HG02884 (cell line): ENCODE data around the gene NOX5.

Source experiments
- ATAC-seq: cut with Tn5 transposase; IDR thresholded peaks from one replicate; pipeline ENCODE4 v1.9.1; 2021; ENCODE audit warnings: mild to moderate bottlenecking, moderate library complexity; ENCODE audit not compliant: unreplicated experiment

NOX5 gene

GRCh38 chr15:68990231-68990991 lies 24.1 kb upstream of the NOX5 start:
- no peak for ATAC-seq

DNA sequence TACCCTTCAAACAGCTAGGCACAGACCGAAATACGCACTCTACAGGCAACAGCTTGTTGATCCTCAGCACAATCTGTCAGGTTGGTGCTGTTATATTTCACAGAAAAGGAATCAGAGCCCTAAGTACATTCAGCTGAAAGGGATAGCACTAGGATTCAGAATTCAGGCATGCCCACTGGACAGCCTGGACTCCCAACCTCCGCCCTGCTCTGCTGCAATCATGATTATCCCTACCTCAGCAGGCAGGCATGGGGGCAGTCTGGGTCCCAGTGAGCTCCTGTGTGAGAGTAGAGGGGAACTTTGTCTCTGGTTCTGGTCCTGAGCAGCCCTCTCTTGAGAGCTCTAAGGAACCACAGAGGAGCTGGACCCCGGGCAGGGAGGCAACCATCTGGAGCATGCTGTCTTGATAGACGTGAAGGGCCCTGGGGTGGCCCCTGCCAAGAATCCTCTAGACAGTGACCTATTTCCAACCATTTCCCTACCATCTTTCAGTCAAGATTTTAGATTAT lies 23.4 kb upstream of the NOX5 start:
- no peak for ATAC-seq

GRCh38 chr15:68991723-68992122 lies 22.8 kb upstream of the NOX5 start:
- ATAC-seq, result no peak

GRCh38 chr15:68992696-68993095 lies 21.8 kb upstream of the NOX5 start:
- no peak for ATAC-seq

GRCh38 chr15:68993276-68993675 lies 21.2 kb upstream of the NOX5 start:
- no peak for ATAC-seq

DNA sequence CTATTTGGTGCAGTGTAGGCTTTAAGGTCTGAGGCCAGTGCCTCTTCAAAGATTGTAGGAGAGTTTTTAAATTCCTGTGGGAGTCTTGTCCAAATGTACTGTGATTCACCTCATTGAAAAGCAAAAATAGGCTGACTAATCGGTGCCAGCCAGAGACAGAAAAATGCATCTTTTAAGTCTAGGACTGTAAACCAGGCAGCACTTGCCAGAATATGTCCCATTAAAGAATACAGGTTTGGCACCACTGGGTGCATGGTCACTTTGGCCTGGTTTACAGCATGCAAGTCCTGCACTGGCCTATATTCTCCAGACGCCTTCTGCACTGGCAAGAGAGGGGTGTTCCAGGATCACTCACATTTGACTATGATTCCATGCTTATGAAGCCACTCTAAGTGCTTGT lies 20.3 kb upstream of the NOX5 start:
- ATAC-seq, result no peak

DNA sequence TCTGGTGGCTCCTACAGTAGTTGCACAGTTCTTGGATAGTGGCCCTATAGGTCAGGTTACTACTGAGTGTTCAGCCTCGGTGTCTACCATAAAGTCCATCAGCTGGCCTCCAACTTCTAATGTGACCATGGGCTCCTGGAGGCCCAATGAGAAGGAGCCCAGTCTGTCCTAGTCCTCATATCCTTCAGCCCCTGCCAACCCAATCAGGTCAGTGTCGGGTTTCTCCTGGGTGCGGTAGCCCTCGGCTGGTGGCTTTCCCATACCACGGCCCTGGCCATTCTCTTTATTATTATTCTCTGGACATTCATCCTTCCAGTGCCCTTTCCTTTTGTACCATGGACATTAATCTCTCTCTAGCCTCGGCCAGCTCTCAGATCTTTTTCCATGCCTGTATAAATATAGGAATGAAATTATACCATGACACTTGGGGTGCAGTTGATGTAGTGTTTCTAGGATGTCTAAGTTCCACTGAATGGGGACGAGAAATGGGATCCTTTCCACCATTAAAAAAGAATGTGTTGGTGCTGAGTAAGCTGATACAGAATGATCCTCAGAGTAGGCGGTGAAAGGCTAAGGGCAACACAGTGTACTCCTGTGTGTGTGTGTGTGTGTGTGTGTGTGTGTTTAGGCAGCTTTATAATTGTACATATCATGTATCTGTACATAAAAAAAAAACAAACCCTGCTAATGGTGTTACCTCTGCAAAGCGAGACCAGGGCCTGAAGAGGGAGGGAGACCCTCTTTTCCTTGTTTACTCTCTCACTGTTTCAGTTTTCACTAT lies 19.3 kb upstream of the NOX5 start:
- no peak for ATAC-seq

GRCh38 chr15:68997050-68997449 lies 17.4 kb upstream of the NOX5 start:
- ATAC-seq, result no peak

- ATAC-seq, result no peak
Observed at GRCh38 chr15:68997930-68998777, 16.3 kb upstream of the NOX5 start.

DNA sequence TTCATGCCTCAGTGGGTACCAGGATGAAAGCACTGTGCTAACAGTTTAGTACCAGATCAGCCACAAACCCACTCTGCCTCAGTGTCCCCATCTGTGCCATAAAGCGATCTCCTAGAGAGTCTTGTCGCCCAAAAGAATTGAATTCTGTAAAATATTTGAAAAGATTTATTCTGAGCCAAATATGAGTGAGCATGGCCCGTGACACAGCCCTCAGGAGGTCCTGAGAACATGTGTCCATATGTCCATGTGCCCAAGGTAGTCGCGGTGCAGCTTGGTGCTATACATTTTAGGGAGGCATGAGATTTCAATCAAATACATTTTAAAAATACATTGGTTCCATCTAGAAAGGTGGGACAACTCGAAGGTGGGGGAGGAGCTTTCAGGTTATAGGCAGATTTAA lies 15.4 kb upstream of the NOX5 start:
- ATAC-seq, result no peak

GRCh38 chr15:69000091-69000490 lies 14.4 kb upstream of the NOX5 start:
- ATAC-seq, result no peak

GRCh38 chr15:69000725-69001503 lies 13.6 kb upstream of the NOX5 start:
- no peak for ATAC-seq

- no peak for ATAC-seq
Observed at GRCh38 chr15:69002783-69003182, 11.7 kb upstream of the NOX5 start.

- ATAC-seq, result no peak
Observed at GRCh38 chr15:69004011-69004410, 10.5 kb upstream of the NOX5 start.

DNA sequence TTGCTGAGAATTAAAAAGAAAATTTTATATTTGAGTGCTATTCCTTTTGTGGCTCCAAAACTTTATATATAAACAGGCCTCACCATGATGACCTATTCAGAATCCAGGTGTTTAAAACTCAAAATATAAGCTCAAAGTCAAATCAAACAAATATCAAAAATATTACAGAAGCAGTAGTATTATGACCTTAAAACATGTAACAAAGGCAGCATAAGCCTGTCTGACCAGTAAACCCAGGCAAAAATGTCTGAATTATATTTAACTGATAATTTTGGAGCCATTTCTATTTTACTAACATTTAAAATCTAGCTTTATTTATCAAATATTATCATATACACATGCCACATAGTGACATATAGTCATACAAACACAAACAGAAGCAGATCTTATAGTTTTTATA lies 6.4 kb upstream of the NOX5 start:
- ATAC-seq, result no peak

GRCh38 chr15:69009341-69009740 lies 5.2 kb upstream of the NOX5 start:
- ATAC-seq, result no peak

- no peak for ATAC-seq
Observed at GRCh38 chr15:69011641-69012040, 2.9 kb upstream of the NOX5 start.

DNA sequence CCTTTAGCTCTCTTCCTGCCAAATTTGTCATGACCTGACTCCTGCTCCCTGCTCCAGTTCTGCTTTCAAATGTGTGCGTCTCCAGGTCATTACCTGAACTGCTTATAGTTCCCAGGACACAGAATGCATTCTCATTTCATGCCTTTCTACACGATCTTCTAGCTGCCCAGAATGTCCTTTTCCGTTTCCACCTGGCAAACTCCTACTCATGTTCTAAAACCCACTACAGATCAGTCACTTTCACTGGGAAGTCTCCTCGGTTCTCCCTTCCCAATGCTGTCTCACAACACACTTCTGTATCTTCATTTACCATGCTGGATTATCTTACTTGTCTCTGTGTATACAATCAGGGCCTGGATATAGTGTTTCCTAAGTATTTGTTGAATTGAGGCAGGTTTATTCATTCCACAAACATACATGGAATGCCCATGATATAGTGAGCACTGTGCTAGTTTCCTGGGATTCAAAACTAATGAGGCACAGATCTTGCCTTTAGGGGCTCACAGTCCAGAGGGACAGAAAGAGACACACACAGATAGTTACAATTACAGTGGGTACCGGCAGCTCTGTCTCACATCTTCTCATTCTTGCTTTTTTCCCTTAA lies 1.6 kb upstream of the NOX5 start:
- ATAC-seq, result no peak

- no peak for ATAC-seq
Observed at GRCh38 chr15:69013726-69014406, 629 bp upstream of the NOX5 start.

GRCh38 chr15:69015591-69015990 lies 1.1 kb downstream of the NOX5 start:
- ATAC-seq, result no peak
